Measurements from ENCODE around the gene PPM1N.

- TF ChIP-seq POLR2A (IDR thresholded peaks at IDR 0.05) (no peak), EP300 (IDR thresholded peaks at IDR 0.05) (no peak), CTCF (IDR thresholded peaks at IDR 0.05) (no peak), POLR2AphosphoS5 (IDR thresholded peaks at IDR 0.05) (no peak)
These were observed 7.1 kb downstream of the PPM1N start for GRCh38 chr19:45505151-45505995.

Data from stomach (tissue), 4 donors.